Colon (tissue), 2 donors: Measurements from ENCODE around the gene SLC27A3.

Experiments used
- FAIRE-seq: peaks from 2 replicates; lab custom pipeline; 2012; peaks lifted over from hg19 to GRCh38; lab: Jason Lieb, UNC
- donor health status: control.
- donor health status: control.

Gene SLC27A3

DNA sequence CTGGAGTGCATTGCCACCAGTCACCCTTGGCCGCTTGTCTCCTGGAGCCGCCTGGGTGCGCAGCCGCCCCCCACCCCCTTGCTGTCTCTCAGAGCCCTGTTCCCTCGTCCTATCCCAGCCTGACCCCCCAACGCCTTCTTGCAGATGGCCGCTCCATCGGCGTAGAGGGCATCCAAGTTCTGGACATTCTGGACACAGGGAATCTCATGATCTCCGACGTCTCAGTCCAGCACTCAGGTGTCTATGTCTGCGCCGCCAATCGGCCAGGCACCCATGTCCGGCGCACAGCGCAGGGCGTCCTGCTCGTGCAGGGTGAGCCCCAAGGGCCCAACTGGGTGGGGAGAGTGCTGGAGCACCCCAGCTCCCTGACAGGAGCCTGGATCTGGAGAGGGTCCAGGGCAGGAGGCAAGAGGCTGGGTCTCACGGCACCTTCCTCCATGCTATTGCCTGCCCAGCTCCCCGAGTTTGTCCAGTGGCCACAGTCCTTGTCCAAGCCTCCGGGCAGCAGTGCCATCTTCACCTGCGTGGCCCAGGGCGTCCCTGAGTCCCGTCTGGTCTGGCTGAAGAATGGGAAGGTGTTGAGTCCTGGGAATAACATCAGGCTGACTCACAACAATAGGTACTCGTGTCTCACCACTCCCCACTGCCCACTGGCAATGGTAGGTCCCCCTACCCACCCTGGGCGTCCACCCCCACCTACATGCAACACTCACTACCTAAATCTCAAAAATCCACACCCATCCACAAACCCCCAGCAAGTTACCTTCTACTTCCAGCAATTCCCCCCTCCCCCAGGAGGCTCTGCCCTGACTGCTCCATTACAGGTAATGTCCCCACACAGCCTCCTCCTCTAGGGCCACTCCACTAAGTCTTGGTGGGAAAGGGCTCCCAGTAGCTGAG is 24.6 kb downstream of the SLC27A3 start:
- no peak for FAIRE-seq

DNA sequence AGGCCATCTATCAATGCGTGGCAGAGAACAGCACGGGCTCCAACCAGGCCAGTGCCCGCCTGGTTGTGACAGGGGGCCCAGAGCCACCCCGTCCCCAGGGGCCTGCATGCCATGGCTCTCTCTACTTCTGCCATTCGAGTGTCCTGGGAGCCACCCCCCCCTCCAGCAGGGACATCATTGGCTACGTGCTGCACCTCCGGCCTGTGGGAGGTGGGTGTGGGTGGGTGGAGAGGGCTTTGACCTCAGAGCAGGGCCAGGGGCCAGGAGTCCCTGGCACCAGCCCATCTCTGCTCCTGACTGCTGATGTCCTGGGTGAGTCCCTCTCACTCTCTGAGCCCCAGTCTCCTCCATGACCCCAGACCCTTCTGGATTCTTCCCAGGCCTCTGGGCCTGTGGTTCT is 25.3 kb downstream of the SLC27A3 start:
- no peak for FAIRE-seq

DNA sequence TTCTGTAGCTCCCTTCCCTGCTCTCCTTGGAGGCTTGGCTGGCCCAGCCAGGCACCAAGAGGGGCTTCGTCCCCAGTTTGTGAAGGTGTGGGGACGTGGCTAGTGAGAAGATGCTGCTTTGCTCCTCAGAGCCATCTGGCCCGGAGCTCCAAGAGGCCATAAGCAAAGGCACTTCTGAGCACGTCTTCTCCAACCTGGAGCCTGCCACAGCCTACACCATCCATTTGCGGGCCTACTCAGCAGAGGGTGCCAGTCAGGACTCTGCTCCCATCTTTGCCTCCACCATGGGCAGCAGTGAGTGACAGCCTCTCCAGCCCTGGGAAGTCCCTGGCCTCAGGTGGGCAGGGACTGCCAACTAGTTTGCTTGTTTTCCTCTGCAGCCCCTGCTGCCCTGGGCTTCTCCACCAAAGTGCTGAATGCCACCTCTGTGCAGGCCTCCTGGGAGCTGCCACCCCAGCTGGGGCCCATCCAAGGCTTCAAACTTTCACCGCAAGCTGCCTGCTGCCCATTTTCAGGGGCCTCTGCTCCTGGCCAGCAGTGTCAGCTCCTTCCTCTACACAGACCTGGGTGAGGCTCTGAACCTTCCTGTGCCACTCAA is 25.9 kb downstream of the SLC27A3 start:
- FAIRE-seq = no peak

DNA sequence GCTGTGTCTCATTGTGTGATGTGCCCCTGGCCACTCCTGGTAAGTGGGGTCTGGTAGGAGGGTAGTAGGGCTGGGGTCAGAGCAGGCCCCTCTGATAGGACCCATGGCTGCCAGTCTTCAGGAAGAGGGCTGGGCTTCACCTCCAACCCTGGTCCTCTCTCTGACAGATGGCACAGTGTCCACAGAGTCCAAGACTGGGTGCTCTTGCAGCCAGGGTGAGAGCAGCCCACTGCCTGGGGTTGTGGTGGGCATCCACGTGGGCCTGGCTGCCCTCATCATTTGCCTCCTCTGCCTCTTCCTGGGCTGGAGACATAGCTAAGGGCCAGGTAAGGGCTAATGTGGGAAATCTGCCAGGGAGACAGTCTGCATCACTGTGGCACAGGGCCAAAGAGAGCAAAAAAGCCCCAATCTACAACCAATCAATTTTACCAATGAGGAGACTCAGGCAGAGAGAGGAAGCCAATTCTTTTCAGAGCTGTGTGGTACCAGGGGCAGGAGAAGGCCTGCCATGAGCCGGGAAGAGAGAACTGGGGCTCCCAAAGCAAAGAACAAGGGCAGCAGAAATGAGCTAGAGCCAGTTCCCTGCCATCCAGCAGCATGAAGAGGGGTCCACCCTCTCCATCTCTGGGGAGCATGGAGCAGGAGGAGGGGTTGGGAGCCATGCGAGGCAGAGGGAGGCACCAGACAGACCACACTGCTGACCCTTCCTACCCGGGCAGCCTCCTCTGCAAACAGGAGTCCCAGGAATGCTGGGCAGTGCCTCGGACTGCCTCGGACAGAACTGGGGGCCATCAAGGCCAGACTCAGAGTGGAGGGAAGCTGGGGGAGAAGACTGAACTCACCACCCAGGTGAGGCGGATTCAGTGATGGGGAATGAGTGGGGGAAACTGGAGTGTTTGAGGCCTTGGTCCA is 26.8 kb downstream of the SLC27A3 start:
- FAIRE-seq = no peak

DNA sequence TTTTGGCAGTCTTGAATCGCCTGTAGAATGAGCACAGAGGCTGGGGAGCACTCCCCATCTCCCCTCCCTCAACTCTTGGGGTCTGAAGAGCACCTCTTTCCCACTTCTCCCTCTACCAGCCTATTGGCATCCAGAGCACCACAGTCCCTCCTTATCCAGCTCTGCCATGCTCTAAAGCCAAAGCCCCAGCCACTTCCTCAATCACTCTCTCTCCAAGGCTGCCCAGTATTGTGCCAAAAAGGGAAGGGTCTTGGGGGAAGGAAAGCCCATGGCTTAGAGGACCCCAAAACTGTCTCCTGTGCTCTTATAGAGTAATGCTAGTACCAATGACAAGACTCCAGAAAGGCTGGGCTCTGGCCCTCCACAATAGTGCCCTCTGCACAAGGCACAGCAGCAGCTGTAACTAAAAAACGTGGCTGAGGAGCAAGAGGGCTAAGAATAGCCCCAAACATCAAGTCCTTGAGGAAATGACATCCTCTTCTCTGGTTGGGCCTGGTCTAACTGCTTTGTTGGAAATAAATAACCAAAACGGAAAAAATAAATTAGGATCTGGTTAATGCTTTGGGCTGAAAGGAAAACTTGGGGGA is 28.4 kb downstream of the SLC27A3 start:
- no peak for FAIRE-seq

DNA sequence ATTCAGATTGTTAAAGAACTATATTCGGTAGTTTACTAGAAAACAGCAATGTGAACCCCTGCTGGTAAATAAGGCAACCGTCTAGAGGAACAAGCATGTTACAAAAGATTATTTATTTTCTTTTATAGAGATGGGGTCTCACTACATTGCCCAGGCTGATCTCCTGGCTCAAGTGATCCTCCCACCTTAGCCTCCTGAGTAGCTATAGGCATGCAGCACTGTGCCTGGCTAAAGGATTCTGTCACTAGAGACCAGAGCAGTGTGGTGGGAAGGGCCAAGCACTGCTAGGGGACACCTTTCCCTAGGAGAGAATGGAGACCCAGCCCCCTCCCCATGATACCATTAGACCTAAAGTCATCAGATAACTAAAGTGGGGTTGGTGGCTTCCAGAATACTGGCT is 28.9 kb downstream of the SLC27A3 start:
- no peak for FAIRE-seq

DNA sequence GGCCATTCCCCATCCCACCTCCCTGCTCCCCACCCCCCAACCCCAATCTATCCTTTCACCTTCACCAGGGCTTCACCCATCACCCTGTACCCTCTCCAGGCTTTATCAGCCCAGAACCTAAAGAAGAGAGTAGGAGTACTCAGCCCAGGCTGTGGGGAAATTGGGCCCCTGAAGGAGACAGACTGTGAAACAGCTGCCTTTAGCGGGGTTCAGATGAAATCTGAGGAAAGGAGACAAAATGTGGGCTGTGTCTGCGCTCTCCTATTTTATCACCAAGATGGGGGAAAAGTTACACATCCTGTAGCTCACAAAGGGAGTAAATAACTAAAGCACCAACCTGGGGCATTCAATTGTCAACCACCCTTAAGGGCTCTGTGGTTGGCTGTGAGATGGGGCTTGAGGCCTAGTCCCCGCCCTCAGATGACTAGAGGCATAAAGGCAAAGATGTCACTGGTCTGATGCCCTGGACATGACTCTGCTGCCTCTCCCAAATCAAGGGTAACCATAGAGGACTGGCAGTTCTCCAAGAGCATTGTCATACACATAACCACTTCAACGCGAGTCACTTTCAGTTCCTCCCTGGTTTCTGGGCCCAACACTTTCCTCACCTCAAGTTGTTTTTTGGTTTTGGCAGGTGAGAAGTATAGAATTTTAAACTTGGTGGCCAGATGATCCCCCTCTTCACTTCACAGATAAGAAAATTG is 30.0 kb downstream of the SLC27A3 start:
- no peak for FAIRE-seq

DNA sequence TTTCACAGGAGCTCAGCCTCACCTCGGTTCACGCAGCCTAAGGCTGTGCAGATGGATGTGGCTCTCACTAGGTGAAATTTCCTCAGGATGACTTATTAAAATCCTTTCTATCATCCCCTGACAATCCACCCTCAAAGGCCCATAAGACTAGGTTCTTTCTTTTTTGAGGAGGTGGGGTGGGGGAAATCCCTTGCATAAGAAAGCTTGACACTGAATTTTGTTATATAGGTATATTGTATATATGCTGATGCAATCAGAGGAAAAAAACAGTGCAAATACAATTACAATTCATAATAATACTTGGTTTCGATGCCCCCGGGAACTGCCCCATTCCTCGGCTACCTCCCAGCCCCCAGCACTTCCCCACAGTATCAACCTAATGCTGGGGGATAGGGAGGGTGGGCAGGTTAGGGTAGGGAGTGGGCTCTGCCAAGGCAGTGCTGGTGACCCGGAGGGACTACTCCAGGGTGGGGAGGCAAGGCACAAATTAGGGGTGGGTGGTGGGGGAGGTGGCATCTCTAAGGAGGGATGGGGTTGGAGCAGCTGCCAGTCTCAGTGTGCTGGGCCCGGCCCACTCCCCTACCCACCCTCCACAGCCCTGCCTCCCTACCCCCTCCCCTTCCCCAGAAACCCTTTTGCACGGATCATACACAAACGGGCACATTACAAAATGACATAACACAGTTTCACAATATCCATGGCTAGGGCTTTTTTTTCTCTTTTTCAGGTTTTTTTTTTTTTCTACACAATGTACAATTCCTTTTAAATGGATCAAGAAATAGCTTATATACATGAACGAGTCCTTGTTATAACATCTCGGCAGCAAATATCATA is 30.9 kb downstream of the SLC27A3 start:
- FAIRE-seq = no peak

DNA sequence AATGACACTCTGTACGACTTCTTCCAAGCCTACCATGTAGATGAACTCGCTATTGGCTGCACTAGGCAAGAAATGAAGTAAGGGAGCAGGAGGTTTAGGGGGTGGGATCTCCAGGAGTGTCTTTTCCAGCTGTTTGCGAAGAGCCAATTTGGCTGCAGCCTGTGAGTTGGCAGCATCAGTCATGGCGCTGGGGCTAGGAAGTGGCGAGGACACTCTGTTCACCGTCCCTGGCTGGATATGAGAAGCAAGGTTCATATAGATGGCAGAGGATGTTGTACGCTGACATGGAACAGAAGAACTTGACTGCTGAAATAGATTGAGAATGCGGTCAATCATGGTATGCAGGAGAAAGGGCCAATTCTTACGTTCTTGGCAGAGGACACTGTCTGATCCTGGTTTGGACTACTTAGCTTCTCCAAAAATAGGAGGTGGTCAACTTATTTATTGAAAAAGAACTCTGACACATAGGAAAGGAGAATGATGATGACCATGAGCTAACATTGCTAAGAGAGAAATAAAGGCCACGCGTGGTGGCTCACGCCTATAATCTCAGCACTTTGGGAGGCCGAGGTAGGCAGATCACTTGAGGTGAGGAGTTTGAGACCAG is 41.2 kb downstream of the SLC27A3 start:
- no peak for FAIRE-seq

DNA sequence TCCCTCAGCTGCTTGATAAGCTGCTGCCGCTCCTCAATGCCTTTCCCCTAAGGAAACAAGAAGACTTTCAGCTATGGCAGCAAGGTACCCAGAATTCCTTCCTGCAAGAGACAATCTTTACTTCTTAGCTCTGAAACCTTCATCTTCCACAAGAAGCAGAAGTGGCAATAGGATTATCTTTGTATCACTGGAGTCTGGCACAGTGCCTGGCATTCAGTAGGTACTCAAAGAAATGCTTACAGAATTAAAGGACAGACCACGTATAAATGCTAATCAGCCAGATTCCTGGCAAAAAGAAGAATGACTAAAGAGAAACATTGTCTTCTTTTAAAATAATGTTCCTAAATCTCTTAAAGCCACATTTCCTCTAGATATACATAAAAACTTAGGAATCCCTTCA is 43.7 kb downstream of the SLC27A3 start:
- FAIRE-seq = no peak

DNA sequence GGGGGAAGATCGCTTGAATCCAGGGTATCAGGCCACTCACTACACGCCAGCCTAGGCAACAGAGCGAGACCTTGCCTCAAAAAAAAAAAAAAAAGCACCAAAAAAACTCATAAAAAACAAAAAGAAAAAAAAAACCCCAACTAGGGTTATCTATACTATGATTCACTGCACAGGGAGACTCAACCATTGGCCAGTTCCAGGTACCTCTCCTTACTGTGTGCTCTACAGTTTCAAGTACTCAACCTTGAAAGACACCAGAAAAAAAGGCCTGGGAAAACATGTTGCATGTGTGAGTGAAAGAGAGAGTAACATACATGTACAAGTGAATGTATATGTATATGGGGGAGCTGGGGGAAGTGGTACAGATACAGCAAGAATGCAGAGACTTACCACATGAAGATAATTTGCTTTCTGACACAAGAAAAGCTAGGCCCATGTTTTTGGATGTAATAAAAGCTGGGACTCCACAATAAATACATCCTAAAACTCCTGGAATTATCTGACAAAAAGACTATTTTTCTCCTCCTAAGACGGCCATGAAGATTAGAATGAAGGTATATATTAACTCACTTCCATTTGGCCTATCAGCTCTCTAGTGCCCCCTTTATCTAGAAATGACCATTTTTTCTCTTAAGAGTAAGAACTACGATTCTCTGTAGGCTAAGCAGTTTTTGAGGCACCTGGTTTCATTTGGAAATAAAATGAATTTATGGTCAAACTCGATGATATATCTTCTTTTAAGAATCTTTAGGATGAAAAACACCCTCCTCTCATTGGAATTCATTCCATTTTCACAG is 52.2 kb downstream of the SLC27A3 start:
- FAIRE-seq = no peak
